GM15510 (cell line): Measurements from ENCODE around the gene SPEF1.

Experiments
- POLR2A ChIP-seq: IDR thresholded peaks from 3 replicates; pipeline ENCODE4 v1.6.1; 2011; ENCODE audit warnings: borderline replicate concordance; ENCODE audit not compliant: insufficient read length; ENCODE audit errors: extremely low read depth

The SPEF1 gene

DNA sequence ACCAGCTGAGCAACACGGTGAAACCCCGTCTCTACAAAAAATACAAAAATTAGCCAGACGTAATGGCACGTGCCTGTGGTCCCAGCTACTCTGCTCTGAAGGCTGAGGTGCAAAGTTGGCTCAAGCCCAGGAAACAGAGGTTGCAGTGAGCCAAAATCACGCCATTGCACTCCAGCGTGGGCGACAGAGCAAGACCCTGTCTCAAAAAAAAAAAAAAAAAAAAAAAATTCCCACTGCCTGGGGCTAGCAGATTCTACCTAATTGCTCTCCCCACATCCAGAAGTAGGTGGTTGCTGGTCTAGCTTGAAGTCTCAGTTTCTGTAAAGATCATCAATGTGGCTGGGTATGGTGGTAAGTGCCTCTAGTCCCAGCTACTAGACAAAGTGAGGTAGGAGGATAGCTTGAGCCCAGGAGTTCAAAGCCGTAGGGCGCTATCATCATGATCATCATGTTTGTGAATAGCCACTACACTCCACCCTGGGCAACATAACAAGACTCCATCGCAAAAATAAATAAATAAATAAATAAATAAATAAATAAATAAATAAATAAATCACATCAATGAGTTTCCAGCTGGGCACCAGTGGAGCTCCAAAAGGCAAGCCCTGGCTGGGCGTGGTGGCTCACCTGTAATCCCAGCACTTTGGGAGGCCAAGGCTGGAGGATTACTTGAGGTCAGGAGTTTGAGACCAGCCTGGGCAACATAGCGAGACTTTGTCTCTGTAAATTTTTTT, 32.8 kb upstream of the SPEF1 start:
- no peak for TF ChIP-seq POLR2A

GRCh38 chr20:3812975-3813847, 32.0 kb upstream of the SPEF1 start:
- no peak for TF ChIP-seq POLR2A

GRCh38 chr20:3812259-3812681, 31.0 kb upstream of the SPEF1 start:
- TF ChIP-seq POLR2A, result no peak

- no peak for TF ChIP-seq POLR2A
Observed at GRCh38 chr20:3811467-3812258, 30.4 kb upstream of the SPEF1 start.

GRCh38 chr20:3808544-3808943, 27.3 kb upstream of the SPEF1 start:
- no peak for TF ChIP-seq POLR2A

DNA sequence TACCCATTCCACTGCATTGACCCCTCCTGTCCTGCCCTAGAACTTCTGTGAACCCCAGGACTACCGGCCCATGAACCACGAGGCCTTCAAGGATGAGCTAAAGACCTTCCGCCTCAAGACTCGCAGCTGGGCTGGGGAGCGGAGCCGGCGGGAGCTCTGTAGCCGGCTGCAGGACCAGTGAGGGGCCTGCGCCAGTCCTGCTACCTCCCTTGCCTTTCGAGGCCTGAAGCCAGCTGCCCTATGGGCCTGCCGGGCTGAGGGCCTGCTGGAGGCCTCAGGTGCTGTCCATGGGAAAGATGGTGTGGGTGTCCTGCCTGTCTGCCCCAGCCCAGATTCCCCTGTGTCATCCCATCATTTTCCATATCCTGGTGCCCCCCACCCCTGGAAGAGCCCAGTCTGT, 23.5 kb upstream of the SPEF1 start:
- no peak for TF ChIP-seq POLR2A

DNA sequence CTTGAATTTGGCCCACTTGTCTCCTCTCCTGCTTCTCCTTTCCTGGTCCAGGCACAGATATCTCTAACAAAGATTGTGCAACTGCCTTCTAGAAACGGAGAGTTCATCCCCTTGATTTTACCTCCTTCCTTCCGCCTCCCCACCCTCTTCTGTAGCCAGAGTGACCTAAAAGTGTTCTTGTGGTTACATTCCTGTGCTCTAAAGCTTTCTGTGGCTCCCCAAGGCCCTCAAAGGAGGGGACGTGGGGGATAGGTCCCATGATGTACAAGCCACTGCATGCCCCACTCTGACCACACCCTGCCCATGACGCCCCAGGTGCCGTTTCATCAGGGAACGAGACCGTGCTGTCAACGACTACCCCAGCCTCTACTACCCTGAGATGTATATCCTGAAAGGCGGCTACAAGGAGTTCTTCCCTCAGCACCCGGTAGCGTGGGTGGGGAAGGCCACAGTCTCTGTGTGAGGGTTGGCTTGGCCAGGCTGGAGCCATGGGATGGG, 23.1 kb upstream of the SPEF1 start:
- no peak for TF ChIP-seq POLR2A

- TF ChIP-seq POLR2A, result no peak
Observed at GRCh38 chr20:3803854-3804253, 22.6 kb upstream of the SPEF1 start.

DNA sequence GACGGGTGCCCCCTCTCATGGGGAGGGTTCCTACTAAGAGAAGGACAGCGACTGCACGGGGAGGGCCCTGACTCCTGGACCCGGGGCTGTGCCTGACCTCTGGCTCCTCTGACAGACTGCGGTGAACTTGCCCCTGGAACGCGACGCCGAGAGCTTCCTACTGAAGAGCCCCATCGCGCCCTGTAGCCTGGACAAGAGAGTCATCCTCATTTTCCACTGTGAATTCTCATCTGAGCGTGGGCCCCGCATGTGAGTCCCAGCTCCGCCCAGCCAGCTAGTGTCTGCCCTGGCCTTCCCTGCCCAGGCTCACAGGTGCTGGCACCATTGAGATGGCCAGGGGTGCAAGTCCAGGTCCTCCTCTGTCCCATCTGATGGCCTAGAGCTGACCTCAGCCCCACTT, 22.0 kb upstream of the SPEF1 start:
- TF ChIP-seq POLR2A, result no peak

DNA sequence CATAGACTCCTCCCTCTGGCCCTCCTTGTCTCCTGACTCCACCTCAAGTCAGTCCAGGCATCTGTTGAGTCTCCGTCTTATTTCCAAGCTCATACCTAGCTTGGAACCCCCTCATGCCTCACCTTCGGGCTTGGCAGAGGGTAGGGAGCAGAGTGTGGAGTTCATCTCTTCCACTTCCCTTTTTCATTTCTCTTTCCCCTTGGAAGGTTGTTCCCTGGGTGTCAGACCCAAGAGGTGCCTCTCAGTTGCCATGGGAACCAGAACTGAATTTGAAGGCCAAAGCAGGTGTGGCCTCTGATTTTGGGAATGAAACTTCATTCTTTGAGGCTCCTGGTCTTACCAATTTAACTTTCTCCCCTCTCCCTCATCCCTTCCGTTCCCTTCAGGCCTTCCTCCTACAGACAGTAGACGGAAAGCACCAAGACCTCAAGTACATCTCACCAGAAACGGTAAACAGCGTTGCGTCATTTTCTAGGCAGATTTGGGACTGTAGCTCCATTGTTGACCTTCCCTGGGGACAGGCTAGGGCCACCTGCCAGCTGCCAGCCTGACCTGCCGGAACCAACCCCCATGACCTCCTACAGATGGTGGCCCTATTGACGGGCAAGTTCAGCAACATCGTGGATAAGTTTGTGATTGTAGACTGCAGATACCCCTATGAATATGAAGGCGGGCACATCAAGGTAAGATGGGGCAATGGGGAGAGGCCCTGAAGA, 21.4 kb upstream of the SPEF1 start:
- TF ChIP-seq POLR2A, result no peak

DNA sequence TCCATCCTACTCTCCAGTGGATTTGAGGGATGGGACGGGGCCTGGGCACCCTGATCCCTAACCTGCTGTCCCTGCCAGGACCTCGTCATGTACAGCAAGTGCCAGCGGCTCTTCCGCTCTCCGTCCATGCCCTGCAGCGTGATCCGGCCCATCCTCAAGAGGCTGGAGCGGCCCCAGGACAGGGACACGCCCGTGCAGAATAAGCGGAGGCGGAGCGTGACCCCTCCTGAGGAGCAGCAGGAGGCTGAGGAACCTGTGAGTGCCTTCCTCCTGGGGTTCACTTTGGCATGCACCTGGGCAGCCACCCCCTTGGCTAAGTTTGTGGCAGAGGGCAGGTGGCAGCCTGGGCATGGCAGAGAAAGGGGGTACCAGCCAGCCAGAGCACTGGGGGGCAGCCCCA, 20.6 kb upstream of the SPEF1 start:
- TF ChIP-seq POLR2A, result no peak

- TF ChIP-seq POLR2A, result no peak
Observed at GRCh38 chr20:3801299-3801698, 20.1 kb upstream of the SPEF1 start.

DNA sequence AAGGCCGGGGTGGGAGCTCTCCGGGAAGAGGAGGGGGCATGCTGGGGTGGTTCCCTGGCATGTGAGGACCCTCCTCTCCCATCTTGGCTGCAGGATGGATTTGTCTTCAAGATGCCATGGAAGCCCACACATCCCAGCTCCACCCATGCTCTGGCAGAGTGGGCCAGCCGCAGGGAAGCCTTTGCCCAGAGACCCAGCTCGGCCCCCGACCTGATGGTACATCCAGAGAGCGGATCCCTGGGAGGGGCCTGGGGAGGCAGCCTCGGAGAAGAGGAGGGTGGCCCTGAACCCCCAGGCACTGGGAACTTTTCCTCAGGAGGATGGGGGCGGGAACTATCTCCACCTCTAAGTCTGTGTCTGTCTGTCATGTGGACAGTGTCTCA, 19.6 kb upstream of the SPEF1 start:
- no peak for TF ChIP-seq POLR2A

GRCh38 chr20:3800256-3800877, 19.1 kb upstream of the SPEF1 start:
- TF ChIP-seq POLR2A, result no peak
